Fibroblast of the aortic adventitia (primary cell): ENCODE measurements around the gene PBOV1. TPM values are rescaled to one million over a fixed set of nuclear protein-coding genes. Genes with fewer than 3 reads are reported as not detected.

ENCODE experiments used
- DNase-seq: peaks from one replicate; pipeline ENCODE4 v3.0.0-alpha.2; 2010; ENCODE audit warnings: low read depth
- H3K4me3 ChIP-seq: 2 replicates; pipeline ENCODE4 v1.5.1; 2011; ENCODE audit warnings: low read depth, mild to moderate bottlenecking, control low read depth, low read length, moderate library complexity
- CTCF ChIP-seq: IDR thresholded peaks from 2 replicates; pipeline ENCODE4 v1.5.1; 2011; ENCODE audit warnings: mild to moderate bottlenecking, low read length, control low read depth, inconsistent platforms; ENCODE audit not compliant: insufficient read depth
- total RNA-seq: library from RNA; depleted of rRNA; stranded (reverse); fragments of >200 nt; gene quantifications from 2 replicates; pipeline ENCODE4 v1.2.3, GENCODE V29; 2012; ENCODE audit warnings: low replicate concordance

PBOV1 gene
- total RNA-seq, 1 donor = not detected

- no peak for TF ChIP-seq CTCF
- DNase-seq = no peak
- no peak overlapping the region for H3K4me3 ChIP-seq
These were observed 31.1 kb downstream of the PBOV1 start for GRCh38 chr6:138187156-138187555.

GRCh38 chr6:138184230-138184629 is 34.1 kb downstream of the PBOV1 start:
- no peak overlapping the region for H3K4me3 ChIP-seq
- TF ChIP-seq CTCF = no peak
- DNase-seq = no peak

- no peak overlapping the region for H3K4me3 ChIP-seq
- DNase-seq = no peak
- no peak for TF ChIP-seq CTCF
These were observed 34.5 kb downstream of the PBOV1 start for GRCh38 chr6:138183790-138184134.

GRCh38 chr6:138182939-138183789 is 35.1 kb downstream of the PBOV1 start:
- DNase-seq = no peak
- no peak overlapping the region for H3K4me3 ChIP-seq
- TF ChIP-seq CTCF = no peak

- TF ChIP-seq CTCF = no peak
- DNase-seq = no peak
- H3K4me3 ChIP-seq = no peak overlapping the region
These were observed 41.5 kb downstream of the PBOV1 start for GRCh38 chr6:138176652-138177232.

GRCh38 chr6:138175596-138175995 is 42.7 kb downstream of the PBOV1 start:
- no peak overlapping the region for H3K4me3 ChIP-seq
- no peak for DNase-seq
- TF ChIP-seq CTCF = no peak

Other genes starting within 250 kb of the PBOV1 start
- 6.3 and 25.0 TPM in 2 replicates for gene PERP, start 111.1 kb downstream of the PBOV1 start, total RNA-seq
- gene ARFGEF3, start 56.6 kb downstream of the PBOV1 start, total RNA-seq = 0.08 and 0.09 TPM in 2 replicates
- gene SMIM28, start 159.4 kb upstream of the PBOV1 start, total RNA-seq = not detected in 2 replicates
- gene HEBP2, start 185.7 kb upstream of the PBOV1 start, total RNA-seq = 17.1 and 40.7 TPM in 2 replicates